ENCODE data around the gene ZNF555.

- TF ChIP-seq, protein P1, sequence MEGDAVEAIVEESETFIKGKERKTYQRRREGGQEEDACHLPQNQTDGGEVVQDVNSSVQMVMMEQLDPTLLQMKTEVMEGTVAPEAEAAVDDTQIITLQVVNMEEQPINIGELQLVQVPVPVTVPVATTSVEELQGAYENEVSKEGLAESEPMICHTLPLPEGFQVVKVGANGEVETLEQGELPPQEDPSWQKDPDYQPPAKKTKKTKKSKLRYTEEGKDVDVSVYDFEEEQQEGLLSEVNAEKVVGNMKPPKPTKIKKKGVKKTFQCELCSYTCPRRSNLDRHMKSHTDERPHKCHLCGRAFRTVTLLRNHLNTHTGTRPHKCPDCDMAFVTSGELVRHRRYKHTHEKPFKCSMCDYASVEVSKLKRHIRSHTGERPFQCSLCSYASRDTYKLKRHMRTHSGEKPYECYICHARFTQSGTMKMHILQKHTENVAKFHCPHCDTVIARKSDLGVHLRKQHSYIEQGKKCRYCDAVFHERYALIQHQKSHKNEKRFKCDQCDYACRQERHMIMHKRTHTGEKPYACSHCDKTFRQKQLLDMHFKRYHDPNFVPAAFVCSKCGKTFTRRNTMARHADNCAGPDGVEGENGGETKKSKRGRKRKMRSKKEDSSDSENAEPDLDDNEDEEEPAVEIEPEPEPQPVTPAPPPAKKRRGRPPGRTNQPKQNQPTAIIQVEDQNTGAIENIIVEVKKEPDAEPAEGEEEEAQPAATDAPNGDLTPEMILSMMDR (IDR thresholded peaks at IDR 0.05 in 4 of 5, conservative IDR thresholded peaks at IDR 0.05 in 1 of 5), result no peak
- TF ChIP-seq POLR2A (IDR thresholded peaks at IDR 0.05), result peak; percentile 42 to 52
These were observed 59.3 kb downstream of the ZNF555 start, which contains the start of gene ZNF57 for GRCh38 chr19:2900296-2901252.
